GM18498 (cell line): ENCODE data around the gene RAP1GAP2.
"Not testable (repeated sequence)": the region's sequence is repeated elsewhere in the genome, so short reads cannot be mapped to it uniquely, and the experiment has no call there.

Experiments
- ATAC-seq: cut with Tn5 transposase; IDR thresholded peaks from one replicate; pipeline ENCODE4 v1.9.1; 2021; ENCODE audit warnings: mild to moderate bottlenecking, moderate library complexity; ENCODE audit not compliant: unreplicated experiment

RAP1GAP2 gene

DNA sequence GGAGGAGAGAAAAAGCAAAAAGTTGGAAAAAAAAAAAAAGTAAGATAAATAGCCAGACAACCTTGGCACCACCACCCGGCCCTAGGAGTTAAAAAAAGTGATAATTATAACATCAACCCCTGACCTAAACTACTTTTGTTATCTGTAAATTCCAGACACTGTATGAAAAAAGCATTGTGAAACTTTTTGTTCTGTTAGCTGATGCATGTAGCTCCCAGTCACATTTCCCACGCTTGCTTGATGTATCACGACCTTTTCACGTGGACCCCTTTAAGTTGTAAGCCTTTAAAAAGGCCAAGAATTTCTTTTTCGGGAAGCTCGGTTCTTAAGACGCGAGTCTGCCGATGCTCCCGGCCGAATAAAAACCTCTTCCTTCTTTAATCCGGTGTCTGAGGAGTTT is 10.9 kb upstream of the RAP1GAP2 start:
- not testable (repeated sequence) for ATAC-seq

DNA sequence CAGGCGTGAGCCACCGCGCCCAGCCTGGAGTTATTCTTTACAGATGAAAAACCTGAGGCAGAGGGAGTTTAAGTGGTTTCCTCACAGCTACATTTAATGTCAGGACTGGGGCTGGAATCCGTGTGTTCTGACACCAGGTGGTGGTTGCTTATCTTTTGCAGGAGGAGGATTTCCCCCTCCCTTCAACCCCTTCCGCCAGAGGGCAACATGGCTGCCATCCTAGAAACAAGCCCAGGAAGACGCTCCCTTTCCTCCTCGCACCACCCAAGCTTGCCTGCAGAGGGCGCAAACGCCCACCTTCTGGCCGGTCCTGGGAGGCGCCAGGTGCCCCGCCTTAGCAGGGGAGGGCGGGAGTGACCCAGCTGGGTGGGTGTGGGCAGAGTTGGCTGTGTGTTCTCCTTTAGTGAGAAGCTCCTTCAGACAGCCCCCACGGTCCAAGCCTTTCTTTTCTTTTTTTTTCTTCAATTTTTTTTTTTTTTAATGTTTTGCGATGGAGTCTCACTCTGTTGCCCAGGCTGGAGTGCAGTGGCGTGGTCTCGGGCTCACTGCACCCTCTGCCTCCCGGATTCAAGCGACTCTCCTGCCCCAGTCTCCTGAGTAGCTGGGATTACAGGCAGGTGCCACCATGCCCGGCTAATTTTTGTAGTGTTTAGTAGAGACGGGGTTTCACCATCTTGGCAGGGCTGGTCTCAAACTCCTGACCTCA is 9.9 kb upstream of the RAP1GAP2 start:
- ATAC-seq: no peak

DNA sequence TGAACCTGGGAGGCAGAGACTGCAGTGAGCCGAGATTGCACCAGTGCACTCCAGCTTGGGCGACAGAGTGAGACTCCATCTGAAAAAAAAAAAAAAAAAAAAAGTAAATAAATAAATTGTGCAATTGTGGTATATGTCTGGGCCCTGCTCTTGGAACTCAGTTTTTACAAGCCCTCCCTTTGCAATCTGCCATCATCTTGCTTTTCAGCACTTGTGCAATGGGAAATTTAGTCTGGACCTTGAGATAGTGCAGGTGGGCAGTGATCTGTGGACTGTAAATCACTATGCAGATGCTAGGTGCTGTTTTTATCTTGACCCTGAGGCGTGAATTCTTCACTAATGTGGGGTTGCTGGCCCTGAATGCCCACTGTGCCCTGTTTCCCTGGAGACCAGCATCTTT is 6.5 kb upstream of the RAP1GAP2 start:
- ATAC-seq: no peak

DNA sequence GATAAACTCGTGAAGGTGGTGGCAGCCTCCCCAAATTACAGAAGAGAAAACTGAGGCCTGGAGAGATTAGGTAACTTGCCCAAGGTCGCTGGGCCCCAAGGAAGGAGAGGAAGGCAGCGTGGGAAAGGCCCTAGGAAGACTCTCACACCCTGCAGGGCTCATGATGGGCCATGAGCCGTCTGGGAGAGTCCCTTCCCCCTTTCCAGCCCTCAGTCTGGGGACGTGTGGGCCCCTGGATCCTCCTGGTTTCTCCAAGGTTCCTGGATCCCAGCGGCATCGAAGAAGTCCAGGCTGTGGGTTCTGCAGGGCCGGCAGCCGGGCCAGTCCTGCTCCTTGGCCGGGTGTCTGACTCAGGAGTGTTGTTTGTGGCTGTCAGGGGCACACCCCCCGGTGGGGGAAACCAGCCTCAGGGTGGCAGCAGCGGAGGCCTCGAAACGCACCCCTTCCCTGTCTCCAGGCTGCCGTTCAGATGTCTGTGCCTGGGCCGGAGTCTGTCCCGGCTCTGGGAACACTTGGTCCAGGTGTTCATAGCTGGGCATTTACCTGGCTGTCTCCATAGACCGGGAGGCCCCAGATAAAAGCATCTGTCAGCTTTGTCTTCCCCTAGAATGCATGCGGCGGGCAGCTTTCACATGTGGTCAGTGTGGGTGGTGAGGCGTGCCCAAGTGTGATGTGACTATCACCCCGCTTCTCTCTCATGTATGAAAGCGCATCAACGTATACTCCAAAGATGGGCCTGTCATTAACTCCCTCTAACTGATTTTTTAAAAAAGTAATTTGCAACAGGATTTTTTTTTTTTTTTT is 3.7 kb upstream of the RAP1GAP2 start:
- ATAC-seq: peak; percentile 41

DNA sequence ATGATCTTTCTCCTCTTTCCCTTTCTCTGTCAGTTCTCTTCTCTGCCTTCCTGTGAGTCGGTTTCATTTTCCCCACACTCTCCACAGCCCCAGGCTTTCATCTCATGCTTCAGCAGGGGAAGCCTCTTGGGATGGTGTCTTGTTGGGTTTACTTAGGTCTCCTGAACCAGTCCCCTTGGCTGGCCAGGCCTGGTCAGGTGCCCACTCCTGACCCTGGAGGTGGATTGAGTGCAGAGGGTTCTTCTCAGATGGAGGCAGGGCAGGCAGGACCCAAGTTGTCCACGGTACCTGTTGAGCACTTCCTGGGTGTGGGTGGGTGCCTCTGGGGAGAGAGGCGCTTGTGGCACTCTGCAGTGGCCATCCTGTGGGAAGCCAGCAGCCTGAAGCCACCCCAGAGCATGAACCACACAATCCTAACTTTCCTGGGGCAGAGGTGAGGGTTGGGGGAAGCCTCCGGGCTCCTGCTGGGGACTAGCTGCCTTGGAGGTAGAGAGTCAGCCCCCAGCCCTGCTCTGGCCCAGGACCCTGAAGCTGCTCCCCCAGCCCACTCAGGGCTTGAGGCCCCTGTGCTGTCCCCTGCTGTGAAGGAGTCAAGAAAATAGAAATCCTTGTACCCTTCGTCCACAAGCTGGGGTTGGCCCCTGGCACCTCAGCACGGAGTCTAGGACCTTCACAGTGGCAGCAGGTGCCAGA is 2.0 kb upstream of the RAP1GAP2 start:
- ATAC-seq: no peak

DNA sequence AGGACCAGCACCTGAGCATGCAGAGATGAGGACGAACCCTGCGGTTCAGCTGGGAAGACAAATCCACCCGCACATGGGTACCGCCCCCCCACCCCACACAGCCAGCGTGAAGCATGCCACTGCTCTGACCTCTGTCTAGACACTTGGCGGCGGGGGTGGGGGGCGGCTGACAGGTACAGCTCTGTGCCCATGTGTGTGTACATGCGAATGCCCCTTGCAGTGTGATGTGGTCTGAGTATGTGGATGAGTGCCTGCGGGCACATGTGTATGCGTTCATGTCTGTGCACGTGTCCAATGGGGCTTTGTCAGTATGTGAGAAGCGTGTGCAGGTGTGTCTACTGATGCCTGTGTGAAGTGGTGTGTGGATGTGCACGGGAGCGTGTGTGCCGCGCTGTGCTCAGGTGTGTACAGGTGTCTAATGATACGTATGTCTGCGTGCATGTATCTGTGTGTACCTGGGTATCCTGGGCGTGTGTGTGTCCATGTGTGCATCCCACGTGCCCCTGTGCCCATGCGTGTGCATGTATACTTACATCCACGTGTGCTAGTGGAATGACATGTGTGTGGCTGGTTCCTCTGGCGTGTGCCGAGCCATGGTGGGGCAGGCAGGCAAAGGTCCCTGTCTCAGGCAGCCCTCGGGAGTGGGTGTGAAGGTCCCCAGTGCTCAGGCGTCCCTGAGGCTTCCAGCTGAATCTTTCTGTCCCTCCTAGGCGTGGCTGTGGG is 636 bp upstream of the RAP1GAP2 start:
- no peak for ATAC-seq

DNA sequence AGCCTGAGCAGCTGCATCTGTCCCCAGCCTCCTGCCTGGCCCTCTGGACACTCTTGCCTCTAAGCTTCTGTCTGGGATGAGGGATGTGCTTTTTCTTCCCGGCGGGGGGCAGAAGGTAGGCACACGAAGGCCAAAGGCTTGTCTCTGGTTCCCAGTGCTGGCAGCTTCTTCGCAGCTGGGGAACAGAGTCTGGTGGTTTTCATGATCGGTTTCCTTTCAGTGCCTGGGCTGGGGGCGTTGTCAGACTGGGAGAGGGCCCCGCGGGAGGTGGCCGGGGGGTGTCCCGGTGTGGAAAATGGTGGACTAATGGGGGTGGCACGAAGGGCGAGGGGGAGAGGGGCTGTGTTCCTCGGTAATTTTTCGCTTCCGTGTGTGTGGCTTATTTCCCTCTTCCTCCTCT is 988 bp downstream of the RAP1GAP2 start:
- no peak for ATAC-seq

DNA sequence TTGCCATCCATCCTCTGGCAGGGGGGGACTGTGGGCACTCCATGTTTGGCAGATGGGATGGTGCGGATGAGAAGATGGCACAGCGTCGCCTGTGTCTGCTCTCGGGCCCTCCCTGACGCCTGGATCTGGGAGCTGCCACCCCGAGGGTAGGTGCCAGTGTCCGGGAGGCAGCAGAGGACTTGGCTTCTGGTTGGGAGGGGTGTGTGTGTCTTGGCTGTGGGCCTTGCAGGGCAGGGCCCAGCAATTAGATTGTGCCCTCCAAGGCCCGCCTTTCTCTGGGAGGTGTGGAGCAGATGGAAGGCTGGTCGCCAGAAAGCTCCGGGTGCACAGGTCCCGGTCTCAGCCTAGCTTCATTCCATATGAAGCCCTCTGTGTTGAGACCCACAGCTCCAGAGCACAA is 1.4 kb downstream of the RAP1GAP2 start:
- no peak for ATAC-seq

DNA sequence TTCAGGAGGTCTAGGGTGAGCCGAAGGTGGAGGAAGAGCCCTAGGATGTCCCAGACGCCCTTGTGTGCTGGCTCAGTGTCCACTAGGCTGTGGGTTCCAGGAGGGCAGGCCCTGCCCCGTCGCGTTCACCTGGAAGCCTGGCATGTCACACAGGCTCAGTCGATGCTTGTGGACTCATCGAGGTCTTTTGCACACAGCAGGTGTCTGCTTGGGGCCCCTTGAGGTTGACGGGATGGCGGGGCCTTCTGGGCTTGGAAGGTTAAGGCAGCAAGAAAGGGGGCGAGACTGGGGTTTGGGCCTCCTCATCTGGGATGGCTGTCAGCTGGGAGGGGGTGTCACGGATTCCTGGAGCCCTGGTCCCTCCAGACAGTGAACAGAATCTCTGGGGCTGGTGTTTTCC is 1.9 kb downstream of the RAP1GAP2 start:
- ATAC-seq: no peak

DNA sequence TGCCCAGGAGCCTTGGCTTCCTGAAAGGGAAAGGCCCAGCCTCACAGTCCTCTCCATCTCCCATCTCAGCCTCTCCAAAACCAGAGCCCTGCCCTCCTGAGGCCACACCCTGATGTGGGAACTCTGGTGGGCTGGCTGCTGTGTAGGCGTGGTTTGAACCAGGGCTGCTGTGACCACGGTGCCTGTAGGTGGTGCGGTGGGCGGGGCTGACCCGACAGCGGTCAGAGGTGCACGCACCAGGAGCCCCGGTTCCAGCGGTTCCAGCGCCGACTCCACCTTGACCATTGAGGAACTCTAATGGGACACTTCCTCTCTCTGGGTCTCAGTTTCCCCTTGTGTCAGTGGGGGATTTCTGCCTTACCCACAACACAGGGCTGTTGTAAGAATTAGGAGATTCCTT is 2.4 kb downstream of the RAP1GAP2 start:
- ATAC-seq: no peak

DNA sequence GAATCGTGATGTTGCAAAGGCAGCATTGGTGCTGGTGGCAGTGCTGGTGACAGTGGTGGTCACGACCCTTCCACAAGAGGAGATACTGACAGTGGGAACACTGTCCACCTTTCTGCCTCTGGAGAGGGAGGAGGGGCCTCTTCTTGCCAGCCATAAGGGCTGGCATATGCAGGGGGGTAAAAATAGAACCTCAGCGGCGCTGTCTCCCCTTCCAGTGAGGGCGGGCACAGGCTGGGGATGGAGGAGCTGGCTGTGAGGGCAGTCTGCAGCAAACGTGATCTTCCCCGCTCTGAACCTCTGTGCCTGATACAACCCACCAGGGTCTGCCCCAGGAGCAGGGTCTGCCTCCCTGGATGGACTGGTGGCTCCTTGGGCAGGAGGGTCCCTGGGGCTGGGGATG is 3.4 kb downstream of the RAP1GAP2 start:
- ATAC-seq: no peak

DNA sequence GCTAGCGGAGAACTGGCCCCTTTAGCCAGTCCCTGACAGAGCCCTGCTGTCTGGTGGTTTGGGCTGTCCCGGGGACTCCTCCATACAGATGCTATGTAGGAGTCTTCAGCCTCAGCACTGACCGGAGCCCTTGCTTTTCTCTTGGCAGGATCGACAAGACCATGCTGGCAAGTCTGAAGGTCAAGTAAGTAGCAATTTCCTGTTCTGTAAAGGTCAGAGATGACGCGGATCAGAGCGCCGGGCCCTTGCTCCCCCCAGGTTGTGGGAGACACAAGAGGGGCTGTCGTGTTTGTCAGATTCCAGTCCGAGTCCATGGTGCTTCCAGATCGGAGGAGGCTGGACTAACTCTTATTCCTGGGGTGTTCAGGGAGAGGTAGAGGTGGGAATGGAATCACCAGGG is 4.1 kb downstream of the RAP1GAP2 start:
- no peak for ATAC-seq

DNA sequence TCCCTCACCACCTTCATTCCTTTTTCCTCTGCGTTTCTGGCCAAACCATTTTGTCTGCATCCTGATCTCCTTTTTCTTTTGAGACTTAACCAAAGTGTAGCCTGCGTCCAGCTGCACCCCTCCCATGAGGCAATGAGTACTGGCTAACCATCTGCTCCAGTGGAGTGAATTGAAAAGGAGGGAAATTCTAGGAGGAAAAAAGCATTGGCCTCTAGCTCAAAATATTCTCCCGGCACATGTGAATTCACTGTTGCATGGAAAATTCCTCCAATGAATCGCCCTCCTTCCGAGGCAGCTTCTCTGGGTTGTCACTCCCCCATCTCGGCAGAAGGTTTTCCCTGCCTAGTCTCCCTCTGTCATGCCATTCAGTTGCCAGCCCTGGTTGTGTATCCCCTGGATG is 5.6 kb downstream of the RAP1GAP2 start:
- no peak for ATAC-seq

DNA sequence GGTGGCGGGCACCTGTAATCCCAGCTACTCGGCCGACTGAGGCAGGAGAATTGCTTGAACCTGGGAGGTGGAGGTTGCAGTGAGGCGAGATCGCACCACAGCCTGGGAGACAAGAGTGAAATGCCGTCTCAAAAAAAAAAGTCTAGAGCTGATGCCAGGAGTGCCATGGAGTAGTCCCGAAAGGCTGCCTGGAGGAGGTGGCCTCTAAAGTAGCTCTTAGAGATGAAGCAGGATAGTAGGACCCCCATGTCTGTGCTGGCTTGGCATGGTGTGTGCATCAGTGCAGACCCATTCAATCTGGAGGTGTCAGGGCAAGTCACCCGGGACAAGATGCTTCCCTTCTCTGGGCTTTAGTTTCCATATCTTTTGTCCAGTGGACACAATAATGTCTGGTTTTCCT is 6.3 kb downstream of the RAP1GAP2 start:
- ATAC-seq: no peak

DNA sequence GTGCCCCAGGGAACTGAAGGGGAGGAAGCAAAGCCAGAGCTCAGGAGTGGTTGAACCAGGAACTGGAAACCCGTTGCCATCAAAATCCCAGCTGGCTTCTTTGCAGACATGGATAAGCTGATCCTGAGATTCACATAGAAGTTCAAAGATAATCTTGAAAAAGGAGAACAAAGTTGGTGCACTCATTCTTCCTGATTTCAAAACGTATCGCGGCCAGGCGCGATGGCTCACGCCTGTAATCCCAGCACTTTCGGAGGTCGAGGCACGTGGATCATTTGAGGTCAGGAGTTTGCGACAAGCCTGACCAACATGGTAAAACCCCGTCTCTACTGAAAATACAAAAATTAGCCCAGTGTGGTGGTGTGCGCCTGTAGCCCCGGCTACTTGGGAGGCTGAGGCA is 7.1 kb downstream of the RAP1GAP2 start:
- no peak for ATAC-seq

DNA sequence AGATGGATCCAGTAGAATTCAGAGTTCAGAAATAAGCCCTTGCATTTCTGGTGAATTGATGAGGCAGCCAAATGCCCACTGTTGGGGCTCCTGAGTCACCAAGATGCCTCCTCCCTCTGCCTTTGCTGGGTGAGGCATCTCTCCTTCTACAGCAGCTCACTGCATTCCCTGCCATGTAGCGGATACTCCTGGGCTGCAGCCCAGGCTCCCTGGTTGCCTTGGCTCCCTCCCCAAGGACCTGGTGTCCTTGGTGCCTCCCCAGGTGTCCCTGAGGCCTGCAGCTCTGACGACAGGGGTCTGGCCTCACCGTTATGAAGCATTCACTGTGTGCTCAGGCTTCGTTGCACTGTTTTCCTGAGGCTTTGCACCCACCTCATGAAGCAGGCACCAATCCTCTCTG is 7.7 kb downstream of the RAP1GAP2 start:
- no peak for ATAC-seq

DNA sequence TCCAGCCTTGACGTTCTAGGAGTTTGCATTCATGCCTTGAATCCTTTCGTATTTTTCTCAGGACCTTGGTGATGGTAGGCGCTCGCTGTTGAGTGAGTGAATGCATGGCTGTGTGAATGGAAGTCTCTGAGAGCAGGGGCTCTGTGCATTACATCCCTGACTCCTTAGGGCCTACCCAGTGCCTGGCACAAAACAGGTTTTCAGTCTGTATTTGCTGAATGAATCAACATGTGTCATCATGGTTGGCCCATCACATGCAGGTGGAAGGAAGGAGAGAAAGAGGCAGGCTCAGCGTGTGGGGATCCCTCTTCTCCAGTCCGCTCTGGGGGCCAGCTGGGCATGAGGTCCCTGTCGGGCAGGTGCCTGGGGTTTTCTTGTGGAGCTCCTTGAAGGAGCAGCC is 8.7 kb downstream of the RAP1GAP2 start:
- no peak for ATAC-seq

DNA sequence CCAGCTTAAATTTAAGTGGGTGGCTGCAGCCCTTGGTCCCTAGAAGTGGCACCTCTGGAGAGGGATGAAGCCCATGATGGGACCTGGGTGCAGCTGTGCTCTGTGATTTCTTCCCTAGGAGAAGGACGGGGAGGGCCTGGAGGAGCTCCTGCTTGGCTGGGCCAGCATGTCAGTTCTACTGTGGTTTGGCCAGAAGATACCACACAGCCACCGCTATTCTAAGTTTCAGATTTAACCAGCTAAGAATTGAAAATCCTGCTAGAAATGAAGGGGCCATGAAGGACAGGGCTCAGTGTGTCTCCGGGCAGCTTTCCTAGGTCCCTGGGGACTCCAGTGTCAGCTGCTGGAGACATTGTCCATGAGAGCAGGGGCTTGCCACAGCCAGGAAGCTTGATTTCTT is 9.7 kb downstream of the RAP1GAP2 start:
- ATAC-seq: no peak

DNA sequence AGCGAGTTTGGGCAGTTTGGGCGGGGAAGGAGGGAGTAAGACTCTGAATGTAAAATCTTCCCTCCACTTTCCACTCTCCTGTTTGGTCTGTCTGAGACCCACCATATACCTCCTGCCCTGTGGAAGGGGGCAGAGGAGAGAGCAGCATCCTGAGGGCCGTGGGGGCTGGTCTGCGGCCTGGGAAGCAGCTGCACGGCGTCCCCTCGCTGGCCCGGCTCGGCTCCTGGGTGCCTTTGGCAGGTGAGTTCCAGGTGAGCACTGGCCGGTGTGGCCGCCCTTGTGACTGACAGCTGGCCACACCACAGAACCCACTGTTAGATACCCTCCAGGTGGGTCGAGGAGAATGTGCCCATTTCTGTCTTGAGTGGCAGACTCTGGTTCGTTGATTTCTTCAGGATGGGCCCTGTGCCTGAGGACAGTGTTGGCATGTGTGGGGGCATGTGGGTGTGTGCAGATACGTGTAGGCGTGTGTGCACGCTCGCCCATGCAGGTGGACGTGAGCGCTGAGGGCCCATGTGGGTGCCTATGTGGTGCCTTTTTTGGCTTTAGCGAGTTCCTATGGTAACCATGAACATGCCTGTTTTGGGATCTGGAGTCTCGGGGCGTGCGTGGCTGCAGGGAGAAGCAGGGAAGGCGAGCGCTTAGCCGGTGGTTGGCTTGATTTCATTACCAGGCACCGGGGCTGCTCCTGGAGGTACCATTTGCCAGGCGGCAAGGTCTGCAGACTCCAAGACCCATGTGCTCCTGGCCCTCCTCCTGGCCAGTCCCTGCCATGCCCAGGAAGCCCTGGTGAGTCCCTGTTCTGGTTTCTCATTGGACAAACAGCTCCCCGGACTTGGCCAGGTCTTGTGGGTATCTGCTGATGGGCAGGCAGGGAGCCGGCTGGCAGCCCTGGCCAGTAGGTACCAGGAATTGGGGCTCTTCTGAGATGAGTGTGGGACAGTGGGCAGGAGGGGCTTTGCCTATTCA is 12.4 kb downstream of the RAP1GAP2 start:
- ATAC-seq: no peak

DNA sequence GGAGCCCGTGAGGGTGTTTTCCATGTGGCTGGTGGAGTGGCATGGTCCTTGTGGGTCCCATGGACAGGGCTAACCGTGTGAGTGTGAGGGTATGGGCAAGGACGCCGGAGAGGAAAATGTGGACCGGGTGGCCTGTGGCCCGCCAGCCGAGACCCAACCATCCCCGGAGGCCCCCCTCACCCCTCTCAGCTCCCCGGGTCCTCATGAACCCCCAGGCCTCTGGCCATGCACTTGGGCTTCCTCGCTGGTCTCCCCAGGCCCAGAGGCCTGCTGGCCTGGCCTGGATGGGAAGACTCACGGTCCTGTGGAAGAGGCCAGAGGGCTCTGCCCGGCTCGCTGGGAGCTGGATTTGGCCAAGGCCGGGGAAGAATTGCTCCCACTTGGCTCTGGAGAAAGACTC is 13.1 kb downstream of the RAP1GAP2 start:
- ATAC-seq: no peak
